22Rv1 (cell line): ENCODE measurements around the gene ATP13A3.

ENCODE experiments used
- ZFX ChIP-seq: fragments of 450-650 bp; IDR thresholded peaks from 2 replicates; pipeline ENCODE4 v1.6.1; 2017; ENCODE audit warnings: antibody characterized with exemption, borderline replicate concordance
- TF ChIP-seq, protein P1 (sequence below): fragments of 450-650 bp; IDR thresholded peaks from 2 replicates; pipeline ENCODE4 v1.5.1; 2017; ENCODE audit warnings: mild to moderate bottlenecking

DNA sequence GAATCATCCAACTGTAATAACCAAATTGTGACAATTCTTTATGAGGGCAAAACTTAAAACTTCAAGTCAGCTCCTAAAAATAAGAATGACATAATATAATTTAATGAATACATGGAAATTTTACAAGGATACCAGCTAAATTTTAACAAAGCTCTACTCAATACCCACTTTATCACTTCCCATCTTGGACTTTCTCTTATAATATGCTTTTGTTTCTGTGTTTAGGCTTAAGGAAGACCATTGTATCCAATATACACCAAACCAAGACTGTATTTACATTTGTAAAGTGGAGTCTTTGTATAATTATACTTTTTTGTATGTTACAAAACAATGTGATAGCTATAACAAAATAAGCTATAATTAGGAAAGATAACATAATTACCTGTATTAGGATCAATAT lies 16.8 kb downstream of the ATP13A3 start:
- no peak for TF ChIP-seq ZFX
- TF ChIP-seq, protein P1, sequence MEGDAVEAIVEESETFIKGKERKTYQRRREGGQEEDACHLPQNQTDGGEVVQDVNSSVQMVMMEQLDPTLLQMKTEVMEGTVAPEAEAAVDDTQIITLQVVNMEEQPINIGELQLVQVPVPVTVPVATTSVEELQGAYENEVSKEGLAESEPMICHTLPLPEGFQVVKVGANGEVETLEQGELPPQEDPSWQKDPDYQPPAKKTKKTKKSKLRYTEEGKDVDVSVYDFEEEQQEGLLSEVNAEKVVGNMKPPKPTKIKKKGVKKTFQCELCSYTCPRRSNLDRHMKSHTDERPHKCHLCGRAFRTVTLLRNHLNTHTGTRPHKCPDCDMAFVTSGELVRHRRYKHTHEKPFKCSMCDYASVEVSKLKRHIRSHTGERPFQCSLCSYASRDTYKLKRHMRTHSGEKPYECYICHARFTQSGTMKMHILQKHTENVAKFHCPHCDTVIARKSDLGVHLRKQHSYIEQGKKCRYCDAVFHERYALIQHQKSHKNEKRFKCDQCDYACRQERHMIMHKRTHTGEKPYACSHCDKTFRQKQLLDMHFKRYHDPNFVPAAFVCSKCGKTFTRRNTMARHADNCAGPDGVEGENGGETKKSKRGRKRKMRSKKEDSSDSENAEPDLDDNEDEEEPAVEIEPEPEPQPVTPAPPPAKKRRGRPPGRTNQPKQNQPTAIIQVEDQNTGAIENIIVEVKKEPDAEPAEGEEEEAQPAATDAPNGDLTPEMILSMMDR = no peak
